ENCODE data around the gene TSPAN3. TPM values are rescaled to one million over a fixed set of nuclear protein-coding genes. Genes with fewer than 3 reads are reported as not detected.

The TSPAN3 gene
- total and polyA plus RNA-seq, 10 of the 15 experiments (the other 5 are each of a cell fraction or from before 2014, with no cell fraction given) = 18.9 to 114 (median 57.2) TPM

GRCh38 chr15:77070495-77071304 lies at the start of gene TSPAN3 (continued):
- peak in 1 of 2 experiments; percentile 53; a peak in 1 of 3 replicates for TF ChIP-seq EGR1 (IDR thresholded peaks at IDR 0.05; ENCODE audit: borderline replicate concordance in 1 of 2, low read depth in 2 of 2, low read length in 2 of 2)
- no peak for TF ChIP-seq FOXK2 (IDR thresholded peaks at IDR 0.05)
- TF ChIP-seq YBX1 (IDR thresholded peaks at IDR 0.05) = no peak
- no peak for TF ChIP-seq IRF5 (IDR thresholded peaks at IDR 0.05; ENCODE audit: borderline replicate concordance)
- no peak for TF ChIP-seq MAX (IDR thresholded peaks at IDR 0.05; ENCODE audit: low read depth, low read length)
- TF ChIP-seq JUNB (IDR thresholded peaks at IDR 0.05) = no peak

- Histone ChIP-seq H3K4me3 (no peak overlapping the region), H3K36me3 (ENCODE audit: control insufficient read depth in 2 of 2, insufficient read depth in 2 of 2, low read length in 1 of 2) (no peaks in the 10 kb centered on the region), H3K79me2 (ENCODE audit: control insufficient read depth, insufficient read depth, low read length) (no peaks in the 10 kb centered on the region), H3K27ac (ENCODE audit: control insufficient read depth, insufficient read depth) (no peak overlapping the region), H3K9ac (ENCODE audit: control insufficient read depth, insufficient read depth, low read length) (no peak overlapping the region), H3K9me3 (replicated peaks; ENCODE audit: control insufficient read depth, insufficient read depth, low read length) (no peaks in the 10 kb centered on the region), H3K4me1 (ENCODE audit: control insufficient read depth, insufficient read depth, low read length) (peaks cover 12% of the 10 kb centered on the region), H2AFZ (ENCODE audit: control insufficient read depth, low read depth, low read length) (no peak overlapping the region), H3K27me3 (replicated peaks in 1 of 2; ENCODE audit: control insufficient read depth in 2 of 2, insufficient read depth in 2 of 2, low read length in 1 of 2) (no peaks in the 10 kb centered on the region), H3K4me2 (ENCODE audit: control insufficient read depth, insufficient read depth) (no peak overlapping the region), H4K20me1 (ENCODE audit: control insufficient read depth, insufficient read depth) (no peaks in the 10 kb centered on the region)
- FAIRE-seq (no peak), DNase-seq (ENCODE audit: low read depth, low spot score) (no peak), ATAC-seq (no peak)
- intact Hi-C loops (cut with micrococcal nuclease; ENCODE audit: unreplicated experiment) (no loop called here), in situ Hi-C loops (cut with MboI) (no loop called here)
- CTCF ChIA-PET = interaction anchor here (0.7 to 12.0 kb wide), 13 partner anchors 10 to 422 kb away, joined by 3 to 361 read pairs (median 8); no protein-coding TSS in a partner anchor
- SMC1A ChIA-PET (ENCODE audit: uncharacterized antibody, unreplicated experiment) = interaction anchor here (1.0 to 12.1 kb wide), 13 partner anchors 12 to 421 kb away, joined by 3 to 365 read pairs (median 8); no protein-coding TSS in a partner anchor
- RAD21 ChIA-PET (ENCODE audit: unreplicated experiment) = interaction anchor here (0.6 to 13.0 kb wide), 7 partner anchors 40 to 426 kb away, joined by 3 to 272 read pairs (median 9); no protein-coding TSS in a partner anchor
- POLR2A ChIA-PET = interaction anchor here (1.6 to 1.9 kb wide), 2 partner anchors 11 to 67 kb away, joined by 4 to 7 read pairs; no protein-coding TSS in a partner anchor
- no TSS peak for BruUV-seq (replicated peaks)
- WGBS (ENCODE audit: insufficient coverage, insufficient replicate concordance, low lambda C conversion rate, missing lambda C conversion rate) = 97% methylated on average over 4 of the region's 4 CpGs
- TF ChIP-seq MYB (IDR thresholded peaks at IDR 0.05; ENCODE audit: borderline replicate concordance, low read depth, low read length) (no peak), EP300 (IDR thresholded peaks at IDR 0.05; ENCODE audit: borderline replicate concordance in 1 of 2, control insufficient read depth in 1 of 2, low read depth in 2 of 2, low read length in 2 of 2) (no peak), ZBTB40 (IDR thresholded peaks at IDR 0.05; ENCODE audit: borderline replicate concordance) (no peak), BCL3 (IDR thresholded peaks at IDR 0.05; ENCODE audit: borderline replicate concordance, insufficient read depth, low read depth, low read length, poor library complexity, severe bottlenecking) (no peak), SREBF2 (IDR thresholded peaks at IDR 0.05; ENCODE audit: low read length) (no peak), POU2F2 (IDR thresholded peaks at IDR 0.05; ENCODE audit: borderline replicate concordance, low read depth, low read length) (no peak), KDM1A (IDR thresholded peaks at IDR 0.05; ENCODE audit: borderline replicate concordance) (no peak), KLF5 (IDR thresholded peaks at IDR 0.05; ENCODE audit: partially characterized antibody) (no peak)
Measured at GRCh38 chr15:77120576-77120975, 49.7 kb upstream of the TSPAN3 start.
